GM21529 (cell line): Measurements from ENCODE around the gene CHST15.

Experiments
- ATAC-seq: cut with Tn5 transposase; IDR thresholded peaks from one replicate; pipeline ENCODE4 v1.9.1; 2021; ENCODE audit not compliant: unreplicated experiment

Gene CHST15

GRCh38 chr10:124083740-124084397 is 9.5 kb downstream of the CHST15 start:
- ATAC-seq = no peak

GRCh38 chr10:124083047-124083739 is 10.2 kb downstream of the CHST15 start:
- no peak for ATAC-seq

GRCh38 chr10:124082555-124082954 is 10.8 kb downstream of the CHST15 start:
- no peak for ATAC-seq

- ATAC-seq = no peak
Measured at GRCh38 chr10:124081547-124082140, 11.8 kb downstream of the CHST15 start.

- ATAC-seq = no peak
Measured at GRCh38 chr10:124079864-124080263, 13.5 kb downstream of the CHST15 start.

GRCh38 chr10:124078714-124079113 is 14.7 kb downstream of the CHST15 start:
- ATAC-seq = no peak

GRCh38 chr10:124078028-124078427 is 15.4 kb downstream of the CHST15 start:
- ATAC-seq = no peak

- ATAC-seq = no peak
Measured at GRCh38 chr10:124077208-124077993, 16.0 kb downstream of the CHST15 start.

- ATAC-seq = no peak
Measured at GRCh38 chr10:124076148-124076733, 17.2 kb downstream of the CHST15 start.

GRCh38 chr10:124075231-124075955 is 18.0 kb downstream of the CHST15 start:
- no peak for ATAC-seq

- no peak for ATAC-seq
Measured at GRCh38 chr10:124074501-124075109, 18.8 kb downstream of the CHST15 start.

- ATAC-seq = no peak
Measured at GRCh38 chr10:124073978-124074377, 19.4 kb downstream of the CHST15 start.

GRCh38 chr10:124072541-124072940 is 20.9 kb downstream of the CHST15 start:
- no peak for ATAC-seq

GRCh38 chr10:124072106-124072505 is 21.3 kb downstream of the CHST15 start:
- peak; percentile 48 for ATAC-seq

GRCh38 chr10:124071141-124071540 is 22.3 kb downstream of the CHST15 start:
- ATAC-seq = no peak

- no peak for ATAC-seq
Measured at GRCh38 chr10:124070666-124071065, 22.7 kb downstream of the CHST15 start.

- no peak for ATAC-seq
Measured at GRCh38 chr10:124069341-124070264, 23.8 kb downstream of the CHST15 start.

- no peak for ATAC-seq
Measured at GRCh38 chr10:124068929-124069328, 24.5 kb downstream of the CHST15 start.

GRCh38 chr10:124067825-124068400 is 25.5 kb downstream of the CHST15 start:
- ATAC-seq = no peak
